HepG2 (cell line): Measurements from ENCODE around the gene HPCAL1. TPM values are rescaled to one million over a fixed set of nuclear protein-coding genes. Genes with fewer than 3 reads are reported as not detected.

Experiments used
- CHD2 ChIP-seq: IDR thresholded peaks from 2 replicates; pipeline ENCODE4 v1.6.1; 2011; ENCODE audit warnings: low read depth, low read length, improper control_type of control experiment
- E2F2 ChIP-seq: sonication (generic); formaldehyde crosslinking; IDR thresholded peaks from 2 replicates; pipeline ENCODE4 v1.4.0; 2020; ENCODE audit warnings: missing genetic modification reagents, borderline replicate concordance
- KDM5A ChIP-seq: fragments of 200-600 bp; sonication (generic); IDR thresholded peaks from 2 replicates; pipeline ENCODE4 v1.7.0; 2018; ENCODE audit warnings: antibody characterized with exemption, mild to moderate bottlenecking, low read length, borderline replicate concordance
- MBD4 ChIP-seq: IDR thresholded peaks from 2 replicates; pipeline ENCODE4 v1.6.1; 2012; ENCODE audit warnings: low read length, inconsistent platforms, borderline replicate concordance
- MTA3 ChIP-seq: sonication (generic); formaldehyde crosslinking; IDR thresholded peaks from 2 replicates; pipeline ENCODE4 v1.4.0; 2020; ENCODE audit warnings: missing genetic modification reagents
- PHF21A ChIP-seq: sonication (generic); formaldehyde crosslinking; IDR thresholded peaks from 2 replicates; pipeline ENCODE4 v1.5.0; 2020; ENCODE audit warnings: mild to moderate bottlenecking, missing genetic modification reagents
- PHF8 ChIP-seq: sonication (generic); formaldehyde crosslinking; IDR thresholded peaks from 2 replicates; pipeline ENCODE4 v1.5.0; 2020; ENCODE audit warnings: missing genetic modification reagents
- RFX3 ChIP-seq: IDR thresholded peaks from 2 replicates; pipeline ENCODE4 v1.6.1; 2016; ENCODE audit warnings: missing biosample characterization, missing genetic modification reagents
- SNAPC2 ChIP-seq: sonication (generic); formaldehyde crosslinking; IDR thresholded peaks from 2 replicates; pipeline ENCODE4 v1.8.1; 2022; ENCODE audit warnings: mild to moderate bottlenecking, missing genetic modification reagents
- STAT6 ChIP-seq: sonication (generic); formaldehyde crosslinking; IDR thresholded peaks from 2 replicates; pipeline ENCODE4 v1.4.0; 2020; ENCODE audit warnings: missing genetic modification reagents, mild to moderate bottlenecking, borderline replicate concordance
- THAP8 ChIP-seq: sonication (generic); formaldehyde crosslinking; IDR thresholded peaks from 2 replicates; pipeline ENCODE4 v1.5.1; 2020; ENCODE audit warnings: missing genetic modification reagents, mild to moderate bottlenecking, borderline replicate concordance
- ZIK1 ChIP-seq: sonication (generic); formaldehyde crosslinking; IDR thresholded peaks from 2 replicates; pipeline ENCODE4 v1.5.0; 2020; ENCODE audit warnings: mild to moderate bottlenecking, low read depth, missing genetic modification reagents, borderline replicate concordance
- ZNF318 ChIP-seq: sonication (generic); formaldehyde crosslinking; IDR thresholded peaks from 2 replicates; pipeline ENCODE4 v1.4.0; 2020; ENCODE audit warnings: mild to moderate bottlenecking, missing genetic modification reagents
- ZNF556 ChIP-seq: sonication (generic); formaldehyde crosslinking; IDR thresholded peaks from 2 replicates; pipeline ENCODE4 v1.4.0; 2020; ENCODE audit warnings: mild to moderate bottlenecking, missing genetic modification reagents, borderline replicate concordance
- ZNF7 ChIP-seq: IDR thresholded peaks from 2 replicates; pipeline ENCODE4 v1.6.1; 2016; ENCODE audit warnings: missing biosample characterization, missing genetic modification reagents
- ZNF775 ChIP-seq: sonication (generic); formaldehyde crosslinking; IDR thresholded peaks from 2 replicates; pipeline ENCODE4 v1.4.0; 2020; ENCODE audit warnings: missing genetic modification reagents, mild to moderate bottlenecking, moderate library complexity, borderline replicate concordance
- polyA plus RNA-seq, 8 experiments: library from polyadenylated mRNA; depleted of rRNA in 3 of 8; stranded (reverse) in 7 of 8; unstranded in 1 of 8; fragments of >200 nt; fragmentation: Illumina TruSeq in 4 of 8; extraction: Trizol in 4 of 8; gene quantifications; 2 replicates each; pipeline versions ENCODE4 v1.2.1 to v1.2.3, GENCODE V29; 2011 to 2016; ENCODE audit warnings: low read depth in 4 of 8, missing spikeins in 1 of 8, mixed read lengths in 1 of 8; ENCODE audit not compliant: insufficient read depth in 1 of 8
- total RNA-seq, 5 experiments: library from RNA; depleted of rRNA; stranded (reverse); fragments of >200 nt; fragmentation: Illumina TruSeq; extraction: Trizol; gene quantifications; 2 replicates each; pipeline ENCODE4 v1.2.3, GENCODE V29; 2016; ENCODE audit warnings: low read depth in 1 of 5

The HPCAL1 gene
- total and polyA plus RNA-seq, 2 of the 13 experiments (the other 11 are each of a cell fraction or from before 2014, with no cell fraction given): 29.5 to 29.9 TPM

GRCh38 chr2:10325278-10326145 lies 22.8 kb downstream of the HPCAL1 start (continued):
- TF ChIP-seq CHD2 (0 out of 2 replicates have a peak, but pooled peaks have one; percentile 10), RFX3 (CRISPR knock-in tag) (no peak), ZNF556 (CRISPR knock-in tag) (peak; percentile 75), ZIK1 (CRISPR knock-in tag) (no peak), MTA3 (CRISPR knock-in tag) (no peak), ZNF775 (CRISPR knock-in tag) (no peak), MBD4 (no peak), E2F2 (CRISPR knock-in tag) (no peak), ZNF7 (no peak), PHF8 (no peak; the same call in none of the 2 replicates), SNAPC2 (CRISPR knock-in tag) (no peak), ZNF318 (CRISPR knock-in tag) (peak; percentile 46; the same call in 1 of the 2 replicates), KDM5A (no peak), THAP8 (CRISPR knock-in tag) (no peak), PHF21A (CRISPR knock-in tag) (peak; percentile 79), STAT6 (peak; percentile 49; the same call in 1 of the 2 replicates)
